GM20000 (cell line): ENCODE results near the gene HEXIM1.

Experiments
- DNase-seq: peaks from one replicate; pipeline ENCODE4 v3.0.0; 2012; ENCODE audit warnings: low spot score
- CTCF ChIP-seq: IDR thresholded peaks from 2 replicates; pipeline ENCODE4 v1.5.1; 2012; ENCODE audit warnings: mild to moderate bottlenecking, control low read depth; ENCODE audit errors: extremely low read depth, missing control alignments

The HEXIM1 gene

GRCh38 chr17:45162025-45162687 lies 13.9 kb downstream of the HEXIM1 start:
- no peak for DNase-seq
- no peak for TF ChIP-seq CTCF

- TF ChIP-seq CTCF: no peak
- no peak for DNase-seq
These were observed 16.5 kb downstream of the HEXIM1 start for GRCh38 chr17:45164734-45165269.

- no peak for TF ChIP-seq CTCF
- DNase-seq: no peak
These were observed 20.9 kb downstream of the HEXIM1 start for GRCh38 chr17:45168991-45169752.

DNA sequence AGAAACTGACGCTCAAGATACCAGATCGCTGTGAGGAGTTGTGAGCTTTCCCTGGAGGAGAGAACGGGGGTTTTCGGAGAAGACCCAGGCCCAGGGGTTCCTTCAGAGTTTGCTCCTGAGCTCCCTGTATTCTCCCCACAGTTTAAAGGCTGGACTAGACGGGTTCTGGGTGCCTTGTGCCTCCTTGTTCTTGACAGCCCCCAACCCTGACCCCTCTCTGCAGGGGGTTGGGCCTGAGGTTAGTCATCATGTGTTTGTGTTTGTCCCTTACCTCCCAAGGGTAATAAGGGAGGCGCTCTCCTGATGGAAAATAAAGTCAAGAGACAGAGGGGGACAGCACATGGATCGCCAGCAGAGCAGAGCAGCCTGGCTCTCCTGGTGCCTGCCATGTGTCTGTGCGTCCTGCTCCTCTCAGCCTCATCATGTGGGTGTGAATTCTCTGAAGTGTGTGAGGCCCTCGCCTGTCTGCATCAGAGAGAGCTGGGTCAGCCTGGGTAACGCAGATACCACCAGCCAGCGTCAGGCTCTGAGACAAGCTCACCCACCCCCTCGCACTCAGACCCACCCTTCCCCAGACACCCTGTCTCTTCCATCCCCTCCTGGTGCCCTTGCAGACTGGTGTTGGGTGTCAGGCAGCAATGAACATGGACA lies 22.1 kb downstream of the HEXIM1 start:
- no peak for DNase-seq
- TF ChIP-seq CTCF: no peak

- no peak for TF ChIP-seq CTCF
- DNase-seq: no peak
These were observed 22.7 kb downstream of the HEXIM1 start for GRCh38 chr17:45170931-45171337.

- no peak for TF ChIP-seq CTCF
- DNase-seq: no peak
These were observed 23.3 kb downstream of the HEXIM1 start for GRCh38 chr17:45171338-45172231.
